Stimulated activated CD4-positive, alpha-beta T cell treated with anti-CD3 and anti-CD28 coated beads, Interleukin-1b, Interleukin-23, amount 100 ng/mL, for 48 hours (primary cell): ENCODE measurements around the gene LRRC74B.
"Not testable (repeated sequence)": the region's sequence is repeated elsewhere in the genome, so short reads cannot be mapped to it uniquely, and the experiment has no call there.

Experiments used
- DNase-seq: peaks from one replicate; pipeline ENCODE4 v3.0.0-alpha.2; 2020

Gene LRRC74B

GRCh38 chr22:21032037-21032867 lies 13.5 kb upstream of the LRRC74B start, which contains the start of gene SLC7A4:
Gene SLC7A4, minus strand, starts transcription at chr22:21032561. Its CDS starts 749 bp downstream, at chr22:21031812.
- DNase-seq = no peak

GRCh38 chr22:21032868-21033688 lies 12.7 kb upstream of the LRRC74B start:
- DNase-seq = no peak

DNA sequence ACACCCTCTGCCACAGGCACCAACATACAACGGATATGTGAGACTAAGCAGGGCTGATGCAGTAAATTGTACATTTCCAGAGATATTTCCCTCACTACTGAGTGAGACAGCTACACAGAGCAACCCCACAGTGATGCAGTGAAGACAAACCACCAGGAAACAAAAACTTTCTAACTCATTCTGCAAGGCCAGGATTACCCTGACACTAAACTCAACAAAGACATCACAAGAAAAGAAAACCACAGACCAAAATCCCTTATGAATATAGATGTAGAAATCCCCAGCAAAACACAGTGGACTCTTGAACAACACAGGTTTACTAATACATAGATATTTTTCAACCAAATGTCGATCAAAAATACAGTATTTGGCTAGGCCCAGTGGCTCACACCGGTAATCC lies 11.9 kb upstream of the LRRC74B start:
- DNase-seq = no peak

GRCh38 chr22:21034989-21035388 lies 10.8 kb upstream of the LRRC74B start:
- no peak for DNase-seq

DNA sequence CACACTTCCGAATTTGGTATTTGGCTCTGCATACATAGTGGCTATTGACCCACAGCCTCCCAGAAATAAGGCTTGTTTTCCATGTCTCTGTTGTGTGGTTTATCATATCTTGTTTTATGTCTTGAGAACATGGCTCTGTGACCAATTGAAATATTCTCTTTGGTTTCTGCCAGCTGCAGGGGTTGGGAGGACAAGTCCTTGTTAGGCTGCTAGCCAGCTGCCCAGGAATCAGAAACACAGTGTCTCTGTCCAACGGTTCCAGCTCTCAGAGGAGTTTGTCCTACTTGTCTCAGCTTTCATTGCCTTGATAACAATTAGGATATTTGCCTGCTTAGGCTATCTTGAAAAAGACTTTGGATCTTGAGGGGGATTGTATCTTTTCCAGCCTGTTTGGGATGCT lies 7.3 kb upstream of the LRRC74B start:
- no peak for DNase-seq

DNA sequence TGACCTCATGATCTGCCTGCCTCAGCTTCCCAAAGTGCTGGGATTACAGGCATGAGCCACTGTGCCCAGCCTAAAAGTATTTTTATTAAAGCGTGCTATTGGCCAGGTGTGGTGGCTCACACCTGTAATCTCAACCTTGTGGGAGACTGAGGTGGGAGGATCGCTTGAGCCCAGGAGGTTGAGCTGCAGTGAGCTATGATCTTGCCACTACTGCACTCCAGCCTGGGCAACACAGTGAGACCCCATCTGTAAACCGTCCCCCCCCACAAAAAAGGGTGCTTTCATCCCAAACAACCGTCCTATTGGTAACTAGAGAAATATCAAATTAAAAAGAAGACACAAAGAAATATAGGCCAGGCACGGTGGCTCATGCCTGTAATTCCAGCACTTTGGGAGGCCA lies 6.6 kb upstream of the LRRC74B start:
- not testable (repeated sequence) for DNase-seq

GRCh38 chr22:21041937-21042336 lies 3.8 kb upstream of the LRRC74B start:
- no peak for DNase-seq

GRCh38 chr22:21042978-21043859 lies 2.5 kb upstream of the LRRC74B start:
- no peak for DNase-seq

GRCh38 chr22:21043860-21044535 lies 1.7 kb upstream of the LRRC74B start:
- DNase-seq = no peak

GRCh38 chr22:21044931-21045584 lies 688 bp upstream of the LRRC74B start:
- no peak for DNase-seq

DNA sequence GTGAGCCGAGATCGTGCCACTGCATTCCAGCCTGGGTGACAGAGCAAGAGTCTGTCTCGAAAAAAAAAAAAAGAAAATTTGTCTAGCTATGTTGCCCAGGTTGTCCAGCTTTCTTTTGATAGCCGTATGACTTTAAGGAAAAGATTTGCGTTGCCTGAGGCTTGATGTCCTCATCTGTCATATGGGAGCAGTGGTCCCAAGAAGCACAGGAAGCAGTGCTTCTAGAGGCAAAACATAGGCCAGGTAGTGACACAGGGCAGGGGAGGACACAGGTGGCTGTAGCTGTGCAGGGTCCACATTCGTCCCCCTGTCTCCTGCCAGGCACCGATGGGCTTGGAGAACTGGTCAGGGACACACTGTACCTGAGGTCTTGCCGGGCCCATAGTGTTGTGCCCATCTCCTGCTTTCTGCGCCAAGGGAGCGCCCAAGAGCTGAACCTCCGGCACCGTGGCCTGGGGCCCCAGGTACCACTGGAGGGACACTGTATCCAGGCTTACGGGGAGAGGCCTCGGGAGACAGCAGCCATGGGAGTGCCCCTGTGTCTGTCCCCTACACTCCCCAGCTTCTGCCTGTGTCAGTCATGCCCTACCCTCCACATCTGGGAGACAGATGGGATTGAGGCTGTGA lies 1.4 kb downstream of the LRRC74B start:
- no peak for DNase-seq

DNA sequence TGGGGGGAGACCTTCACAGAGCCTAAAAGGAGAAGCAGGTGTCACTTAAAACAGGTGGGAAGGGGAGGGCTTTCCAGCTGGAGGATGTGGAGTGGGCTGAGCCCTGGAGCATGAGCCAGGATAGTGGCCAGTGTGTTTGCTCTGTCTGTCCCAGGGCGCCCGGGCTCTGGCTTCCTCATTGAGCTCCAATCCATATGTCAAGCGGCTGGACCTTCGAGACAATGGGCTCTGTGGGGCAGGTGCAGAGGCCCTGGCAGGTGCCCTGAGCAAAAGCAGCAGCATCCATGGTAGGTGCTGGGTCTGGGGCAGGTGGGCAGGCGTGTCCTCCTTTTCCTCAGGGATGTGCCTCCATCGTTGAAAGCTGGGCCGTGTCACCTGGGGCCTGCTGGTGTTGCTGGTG lies 2.0 kb downstream of the LRRC74B start:
- DNase-seq = no peak

DNA sequence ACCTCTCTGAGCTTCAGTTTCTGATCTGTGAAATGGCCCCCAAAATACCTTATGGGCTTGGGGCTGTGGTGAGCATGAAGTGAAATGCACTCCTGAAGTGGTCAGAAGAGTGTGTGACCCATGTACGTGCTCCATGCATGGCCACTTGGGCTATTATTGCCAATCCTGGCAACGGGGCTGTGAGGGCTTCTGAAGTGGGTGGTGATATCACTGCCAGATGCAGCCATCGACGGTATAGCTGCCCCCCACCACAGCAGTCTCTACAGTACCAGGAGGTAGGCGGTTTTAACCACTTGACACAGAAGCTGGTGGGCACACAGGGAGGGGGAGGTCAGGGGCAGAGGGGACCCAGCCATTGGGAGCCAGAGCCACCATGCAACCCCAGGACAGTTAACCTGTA lies 2.7 kb downstream of the LRRC74B start:
- not testable (repeated sequence) for DNase-seq

- not testable (repeated sequence) for DNase-seq
These were observed 3.2 kb downstream of the LRRC74B start for GRCh38 chr22:21048965-21049364.

- DNase-seq = no peak
These were observed 5.5 kb downstream of the LRRC74B start for GRCh38 chr22:21051145-21051830.

GRCh38 chr22:21051831-21052400 lies 6.2 kb downstream of the LRRC74B start:
- no peak for DNase-seq

- no peak for DNase-seq
These were observed 7.1 kb downstream of the LRRC74B start for GRCh38 chr22:21052715-21053459.

- no peak for DNase-seq
These were observed 8.4 kb downstream of the LRRC74B start for GRCh38 chr22:21054046-21054713.
